DMS153 (cell line): Measurements from ENCODE around the gene BSDC1.
A peak's percentile ranks its signal among the peaks of the same experiment; 100 is the strongest.

Source experiments
- DNase-seq: peaks from one replicate; lab custom pipeline; 2025; lab: John Stamatoyannopoulos, UW

The BSDC1 gene

DNA sequence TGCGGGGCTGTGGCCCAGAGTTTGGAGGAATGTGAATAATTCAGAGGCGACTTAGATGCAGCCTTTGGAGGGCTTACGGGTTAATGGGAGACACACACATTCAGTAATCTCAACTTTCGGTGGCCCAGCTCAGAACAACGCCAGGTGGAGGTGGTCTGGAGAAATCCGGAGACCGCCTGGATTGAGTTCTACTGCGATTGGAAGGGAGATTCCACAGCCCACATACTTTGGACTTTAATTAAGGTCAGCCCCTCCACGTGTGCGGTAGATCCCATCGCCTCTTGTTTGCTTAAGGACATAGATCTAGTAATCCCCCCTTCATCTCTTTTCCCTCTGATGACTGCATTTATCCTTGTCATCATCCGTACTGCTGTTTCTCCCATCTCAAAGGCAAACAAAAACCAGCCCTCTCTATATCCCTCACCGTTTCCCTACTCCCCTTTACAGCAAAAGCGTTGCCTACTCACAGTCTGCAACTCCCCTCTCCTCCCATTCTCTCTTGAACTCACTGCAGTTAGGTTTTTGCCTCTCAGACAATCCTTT is 720 bp upstream of the BSDC1 start:
- DNase-seq, result peak; percentile 33

DNA sequence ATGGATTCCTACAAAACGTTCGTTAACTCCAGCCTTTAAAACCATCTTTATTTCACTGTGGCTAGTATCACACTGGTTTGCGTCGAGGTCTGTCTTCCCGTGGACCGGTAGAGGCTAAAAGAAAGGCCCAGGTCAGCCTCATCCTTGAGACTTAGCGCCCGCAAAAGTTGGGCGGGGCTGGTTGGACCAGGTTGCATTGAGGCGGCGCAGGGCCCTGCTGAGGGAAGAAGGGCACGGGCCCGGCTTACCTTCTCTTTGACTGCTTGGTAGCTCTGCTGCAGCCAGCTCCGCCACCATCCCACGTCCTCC is 455 bp downstream of the BSDC1 start:
- DNase-seq, result no peak

DNA sequence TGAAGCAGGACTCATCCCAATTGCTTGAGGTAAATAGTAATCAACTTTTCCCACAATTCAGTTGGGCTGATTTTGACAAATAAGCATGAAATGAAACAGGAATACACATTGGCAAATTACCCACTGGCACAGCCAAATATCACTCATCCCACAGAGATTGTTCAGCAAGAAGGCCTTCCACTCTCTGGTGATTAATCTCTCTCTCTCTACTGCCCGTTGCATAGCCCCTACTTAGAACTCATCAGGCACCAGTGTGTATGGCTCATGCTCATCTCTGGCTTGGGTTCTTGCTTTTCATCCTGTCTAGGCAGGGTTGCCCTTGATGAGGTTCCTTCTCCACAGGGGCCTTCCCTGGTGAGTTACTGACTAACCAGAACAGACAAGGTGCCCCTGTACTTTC is 1.1 kb downstream of the BSDC1 start:
- DNase-seq, result no peak

DNA sequence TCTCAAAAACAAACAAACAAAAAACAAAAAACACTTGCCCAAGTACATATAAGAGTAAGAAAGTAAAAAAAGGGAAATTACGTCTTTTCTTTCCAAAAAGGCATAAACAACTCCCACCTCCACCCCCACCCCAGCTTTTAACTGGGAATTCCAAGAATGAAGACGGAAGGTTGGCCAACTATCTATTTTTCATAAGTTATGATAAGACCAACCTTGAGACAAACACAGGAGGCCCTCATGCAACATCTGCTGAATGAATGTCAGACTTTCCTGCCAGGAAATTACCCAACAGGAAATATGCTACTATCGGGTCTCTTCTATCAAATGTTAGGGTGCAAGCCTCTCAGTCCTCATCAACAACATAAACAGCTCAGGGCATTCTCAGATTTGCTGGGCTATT is 1.9 kb downstream of the BSDC1 start:
- no peak for DNase-seq

DNA sequence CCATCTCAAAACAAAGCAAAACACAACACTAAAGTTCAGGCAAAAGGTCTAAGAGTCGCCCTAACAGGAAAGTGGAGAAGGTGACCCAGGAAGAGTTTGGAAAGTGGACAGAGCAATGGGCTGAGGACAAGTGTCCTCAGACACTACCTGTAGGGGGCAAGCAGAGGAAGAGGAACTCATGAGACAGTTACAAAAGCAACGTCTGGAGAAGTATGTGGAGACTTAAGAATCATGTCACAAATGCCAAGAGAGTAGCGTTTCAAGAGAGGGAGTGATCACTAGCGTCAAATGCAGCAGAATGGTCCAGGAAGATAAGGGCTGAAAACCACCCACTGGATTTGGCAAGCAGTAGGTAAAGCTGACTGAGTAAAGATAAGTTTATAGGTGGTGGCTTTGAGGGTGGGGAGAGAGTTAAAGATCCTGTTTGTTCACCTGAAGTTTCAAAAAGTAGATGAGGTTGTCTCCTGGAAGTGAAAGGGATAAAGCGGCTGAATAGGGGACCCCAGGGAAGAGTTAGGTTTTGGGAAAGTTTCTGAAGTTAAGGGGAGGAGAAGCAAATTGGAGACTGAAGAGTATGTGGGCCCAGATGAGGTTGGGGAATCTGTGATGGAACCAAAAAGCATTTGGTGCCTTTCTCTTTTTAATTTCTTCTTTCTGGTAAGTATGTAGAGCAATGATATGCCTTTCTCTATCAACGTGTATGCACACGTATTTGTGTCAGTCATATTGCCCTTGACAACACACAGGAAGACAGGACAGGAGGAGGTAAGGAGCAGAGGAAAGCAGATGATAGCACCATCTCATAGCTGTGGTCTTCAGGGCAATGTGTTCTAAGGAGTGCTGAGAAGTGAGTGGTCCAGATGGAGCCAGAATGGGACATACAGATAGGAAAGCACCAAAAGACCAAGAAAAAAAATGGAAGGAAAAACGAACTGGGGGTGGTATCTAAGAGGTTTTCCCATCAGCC is 3.1 kb downstream of the BSDC1 start:
- DNase-seq, result no peak

DNA sequence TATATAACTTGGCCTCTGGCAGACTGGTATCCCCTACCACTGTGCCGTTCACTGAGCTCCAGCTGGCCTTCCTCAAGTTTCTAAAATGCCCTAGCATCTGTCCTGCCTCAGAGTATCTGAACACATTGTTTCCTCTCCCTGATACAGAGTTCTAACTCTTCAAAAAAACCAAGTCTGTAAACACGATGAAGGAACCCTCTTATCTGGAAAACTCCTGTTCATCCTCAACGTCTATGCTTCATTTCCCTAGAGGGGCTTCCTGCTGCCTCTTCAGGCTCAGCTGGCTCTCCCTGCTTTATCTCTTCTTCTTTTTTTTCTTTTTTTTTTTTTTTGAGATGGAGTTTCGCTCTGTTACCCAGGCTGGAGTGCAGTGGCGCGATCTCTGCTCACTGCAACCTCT is 5.6 kb downstream of the BSDC1 start:
- no peak for DNase-seq

DNA sequence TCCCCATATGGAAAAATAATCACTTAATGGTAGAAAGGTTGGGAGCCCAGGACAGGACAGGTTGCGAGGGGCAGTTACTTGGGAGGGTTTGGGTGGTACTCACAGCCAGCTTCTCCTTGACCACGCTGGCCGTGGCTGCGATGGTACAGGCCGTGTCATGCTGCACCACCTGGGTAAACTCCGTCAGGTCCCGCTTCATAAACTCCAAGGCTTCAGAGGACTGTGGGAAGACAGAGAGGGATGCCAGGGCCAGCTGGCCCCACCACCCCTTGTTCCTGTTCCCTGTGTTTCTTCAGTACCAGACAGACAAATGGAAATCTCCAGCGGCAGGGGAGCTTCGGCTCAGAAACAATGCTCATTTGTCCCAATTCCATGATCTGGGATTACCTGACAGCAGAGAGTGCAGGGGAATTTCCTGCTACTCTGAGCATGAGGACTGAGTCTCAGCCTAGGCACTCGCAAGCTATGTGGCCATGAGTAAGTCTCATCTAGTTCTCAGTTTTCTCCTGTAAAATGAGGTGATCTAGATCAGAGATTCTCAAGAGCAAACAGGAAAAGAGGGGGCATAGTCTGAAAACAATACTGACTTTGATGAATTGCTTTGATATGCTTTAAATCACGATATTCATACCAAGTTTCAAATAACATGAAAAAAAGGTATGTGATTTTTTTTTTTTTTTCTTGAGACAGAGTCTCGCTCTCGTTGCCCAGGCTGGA is 7.4 kb downstream of the BSDC1 start:
- DNase-seq, result no peak

DNA sequence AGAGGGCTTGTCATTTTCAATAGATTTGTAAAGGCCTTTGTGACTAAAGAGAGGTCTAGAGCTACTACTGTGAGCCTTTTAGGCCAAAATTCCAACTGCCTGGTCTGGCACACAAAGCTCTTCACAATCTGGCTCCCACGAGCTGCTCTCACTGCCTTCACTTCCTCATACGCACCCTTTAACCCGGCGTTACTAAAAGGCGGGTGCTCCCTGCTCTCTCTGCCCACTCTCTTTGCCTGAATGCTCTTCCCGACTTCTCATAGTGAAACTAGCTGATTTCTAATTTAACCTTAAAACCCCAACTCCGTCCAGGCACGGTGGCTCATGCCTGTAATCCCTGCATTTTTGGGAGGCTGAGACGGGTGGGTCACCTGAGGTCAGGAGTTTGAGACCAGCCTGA is 14.2 kb downstream of the BSDC1 start:
- no peak for DNase-seq

DNA sequence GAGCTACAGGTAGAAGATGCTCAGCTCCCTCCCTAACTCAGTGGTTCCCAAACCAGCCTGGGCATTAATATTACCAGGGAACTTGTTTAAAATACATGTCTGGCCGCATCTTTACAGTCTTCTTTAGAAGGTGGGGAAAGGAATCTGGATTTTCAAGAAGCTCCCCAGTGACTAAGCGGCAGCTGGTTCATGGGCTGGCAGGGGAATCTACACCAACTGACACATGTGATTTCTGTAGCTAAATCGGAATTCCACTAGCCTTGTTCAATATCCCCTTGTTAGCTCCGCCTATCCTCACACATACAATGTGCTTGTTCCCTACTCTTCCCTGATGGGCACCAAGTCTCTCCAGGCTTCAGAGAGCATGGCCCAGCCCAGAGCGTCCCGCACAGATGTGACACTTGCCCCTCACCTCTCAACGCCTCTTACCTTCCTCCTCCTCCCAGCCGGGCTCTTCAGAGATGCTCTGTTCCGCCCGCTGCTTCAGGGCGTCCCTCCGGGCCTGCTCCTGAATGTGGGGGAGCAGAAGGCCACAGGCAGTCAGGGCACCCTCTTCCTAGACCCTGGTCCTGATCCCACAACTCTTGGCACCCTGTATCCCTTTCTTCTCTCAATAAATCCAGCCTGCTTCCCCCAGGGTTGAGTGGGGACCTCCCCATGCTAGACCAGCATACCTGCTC is 16.6 kb downstream of the BSDC1 start:
- DNase-seq, result no peak

DNA sequence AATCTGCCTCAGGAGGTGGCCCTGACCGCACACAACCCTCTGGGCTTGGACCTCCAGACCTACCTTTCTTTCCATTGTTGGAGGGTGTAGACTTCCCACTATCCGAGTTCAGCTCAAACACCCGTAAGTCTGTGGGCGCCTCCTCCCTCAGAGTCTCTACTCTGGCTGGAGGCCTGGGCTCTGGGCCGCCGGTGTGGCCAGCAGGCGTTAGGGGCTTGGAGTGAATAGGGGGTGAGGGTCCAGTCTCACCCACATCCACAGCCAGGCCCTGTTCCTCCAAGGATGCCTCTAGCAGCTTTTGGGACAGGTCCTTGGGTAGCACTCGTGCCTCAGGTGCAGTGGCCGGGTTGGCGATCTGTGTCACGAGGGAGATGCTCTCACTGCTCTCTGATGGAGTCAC is 18.0 kb downstream of the BSDC1 start:
- DNase-seq, result no peak

DNA sequence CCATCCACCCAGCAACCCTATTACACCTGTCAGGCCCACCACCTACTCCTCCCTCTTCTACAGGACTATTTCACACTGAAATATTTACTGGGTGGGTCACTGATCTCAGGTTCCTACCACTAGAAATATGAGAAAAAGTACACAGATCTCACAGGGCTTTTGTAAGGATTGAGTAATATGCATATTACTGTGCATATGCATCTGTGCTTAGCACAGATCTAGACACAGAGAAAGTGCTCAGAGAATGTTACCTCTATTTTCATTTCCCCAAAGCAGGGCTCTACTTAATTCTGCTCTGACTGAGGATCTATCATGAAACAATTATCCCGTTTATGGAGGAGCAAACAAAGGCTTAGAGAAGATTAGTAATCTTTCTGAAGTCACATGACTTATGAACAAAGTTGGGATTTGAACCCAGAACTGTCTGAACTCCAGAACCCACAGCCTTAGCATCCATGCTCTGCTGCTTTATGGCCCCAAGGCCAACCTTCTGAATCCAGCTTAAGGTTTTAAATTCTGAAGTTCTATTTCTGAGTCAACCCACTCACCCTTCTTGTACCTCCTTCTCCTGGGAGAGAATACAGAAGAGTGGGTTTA is 20.1 kb downstream of the BSDC1 start:
- DNase-seq, result no peak

DNA sequence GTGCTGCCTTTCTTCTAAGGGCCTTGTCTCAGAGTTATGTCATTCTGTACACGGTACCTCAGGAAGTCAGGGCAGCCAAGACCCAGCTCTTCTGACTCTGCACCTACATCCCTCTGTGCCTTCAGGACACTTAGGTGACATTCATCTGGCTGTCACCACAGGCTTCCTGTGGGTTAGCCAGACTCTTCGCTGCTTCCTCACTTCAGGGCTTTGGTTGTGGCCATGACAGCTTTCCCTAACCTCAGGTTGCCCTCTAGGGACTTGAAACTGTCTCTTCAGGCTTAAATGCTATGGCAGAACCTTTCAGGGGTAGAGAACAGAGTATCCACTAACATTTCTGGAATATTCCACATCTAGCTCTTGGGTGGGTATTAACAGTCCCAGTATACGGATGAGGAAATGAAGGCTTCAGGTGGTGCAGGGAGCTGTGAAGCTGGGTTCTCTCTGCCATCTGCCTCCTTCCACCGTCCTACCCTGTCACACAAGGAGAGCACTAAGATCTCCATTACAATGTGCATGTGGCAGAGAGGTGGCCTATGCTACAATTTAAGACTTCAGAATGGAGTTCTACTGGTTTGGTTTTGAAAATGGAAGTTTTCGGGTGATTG is 22.0 kb downstream of the BSDC1 start:
- DNase-seq, result no peak

DNA sequence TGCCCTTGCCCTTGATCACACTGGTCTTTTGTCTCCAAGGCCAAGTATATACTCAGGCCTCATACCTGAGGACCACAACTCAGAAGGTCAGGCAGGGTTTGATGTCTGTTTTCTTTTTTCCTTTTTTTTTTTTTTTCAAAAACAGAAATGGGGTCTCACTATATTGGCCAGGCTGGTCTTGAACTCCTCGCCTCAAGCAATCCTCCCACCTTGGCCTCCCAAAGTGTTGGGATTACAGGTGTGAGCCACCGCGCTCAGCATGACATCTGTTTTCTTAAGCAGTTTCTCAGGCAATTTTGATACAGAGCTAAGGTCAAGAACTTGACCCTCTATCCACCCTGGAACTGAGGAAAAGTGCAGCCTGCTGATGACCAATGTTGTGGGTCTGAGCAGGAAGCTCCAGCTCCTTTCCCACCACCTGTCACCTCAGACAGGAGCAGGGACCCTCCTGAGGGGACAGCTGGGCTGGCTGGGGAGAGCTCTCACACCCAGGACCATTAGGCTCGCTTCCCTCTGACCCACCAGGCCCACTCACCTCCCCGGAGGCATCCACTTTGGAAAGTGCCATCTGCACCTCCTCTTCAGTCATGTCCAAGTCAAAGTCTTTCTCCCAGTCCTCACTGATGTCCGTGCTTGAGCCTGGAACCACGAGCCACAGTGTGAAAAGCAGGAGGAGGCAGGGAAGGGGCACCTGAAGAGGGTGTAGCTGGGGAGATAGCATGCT is 26.2 kb downstream of the BSDC1 start:
- DNase-seq, result no peak

DNA sequence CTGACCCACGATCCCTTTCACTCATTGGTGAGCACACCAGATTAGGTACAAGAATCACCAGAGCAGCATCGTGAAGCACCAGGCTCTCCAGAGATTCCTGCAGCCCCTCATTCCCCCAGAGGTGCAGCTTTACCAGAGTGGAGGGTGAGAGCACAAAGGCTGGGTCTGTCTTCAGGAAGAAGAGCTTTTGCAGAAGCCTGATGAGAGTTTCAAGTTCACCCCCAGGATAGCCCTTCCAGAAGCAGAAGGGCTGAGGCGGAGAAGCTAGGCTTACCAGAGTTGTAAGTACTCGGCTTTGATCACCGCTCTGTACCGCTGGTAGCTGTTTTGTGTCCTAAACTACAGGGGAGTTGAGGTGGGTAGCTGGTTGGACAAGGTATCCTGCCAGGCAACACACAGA is 28.8 kb downstream of the BSDC1 start:
- DNase-seq, result no peak

DNA sequence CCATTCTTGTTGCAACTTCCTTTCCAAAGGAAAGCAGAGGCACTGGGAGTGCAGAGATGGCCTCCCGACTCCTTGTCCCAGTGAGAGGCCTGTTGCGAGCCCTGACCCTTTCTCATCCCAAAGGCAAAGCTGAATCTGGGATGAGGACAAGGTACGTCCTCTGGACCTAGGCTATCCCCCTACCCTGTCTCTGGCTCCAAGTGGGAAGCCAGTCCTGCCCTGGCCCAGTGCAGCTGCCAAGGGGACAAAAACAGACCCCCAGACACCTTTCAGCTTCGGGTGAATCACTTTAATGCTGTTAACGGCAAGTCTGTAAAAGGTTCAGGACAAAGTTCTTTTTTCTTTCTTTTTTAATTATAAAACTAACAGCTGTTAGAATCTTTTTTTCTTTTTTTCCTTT is 29.4 kb downstream of the BSDC1 start:
- no peak for DNase-seq

DNA sequence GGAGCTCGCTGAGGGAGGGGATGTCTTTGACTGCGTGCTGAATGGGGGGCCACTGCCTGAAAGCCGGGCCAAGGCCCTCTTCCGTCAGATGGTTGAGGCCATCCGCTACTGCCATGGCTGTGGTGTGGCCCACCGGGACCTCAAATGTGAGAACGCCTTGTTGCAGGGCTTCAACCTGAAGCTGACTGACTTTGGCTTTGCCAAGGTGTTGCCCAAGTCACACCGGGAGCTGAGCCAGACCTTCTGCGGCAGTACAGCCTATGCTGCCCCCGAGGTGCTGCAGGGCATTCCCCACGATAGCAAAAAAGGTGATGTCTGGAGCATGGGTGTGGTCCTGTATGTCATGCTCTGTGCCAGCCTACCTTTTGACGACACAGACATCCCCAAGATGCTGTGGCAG is 30.5 kb downstream of the BSDC1 start:
- DNase-seq, result no peak

DNA sequence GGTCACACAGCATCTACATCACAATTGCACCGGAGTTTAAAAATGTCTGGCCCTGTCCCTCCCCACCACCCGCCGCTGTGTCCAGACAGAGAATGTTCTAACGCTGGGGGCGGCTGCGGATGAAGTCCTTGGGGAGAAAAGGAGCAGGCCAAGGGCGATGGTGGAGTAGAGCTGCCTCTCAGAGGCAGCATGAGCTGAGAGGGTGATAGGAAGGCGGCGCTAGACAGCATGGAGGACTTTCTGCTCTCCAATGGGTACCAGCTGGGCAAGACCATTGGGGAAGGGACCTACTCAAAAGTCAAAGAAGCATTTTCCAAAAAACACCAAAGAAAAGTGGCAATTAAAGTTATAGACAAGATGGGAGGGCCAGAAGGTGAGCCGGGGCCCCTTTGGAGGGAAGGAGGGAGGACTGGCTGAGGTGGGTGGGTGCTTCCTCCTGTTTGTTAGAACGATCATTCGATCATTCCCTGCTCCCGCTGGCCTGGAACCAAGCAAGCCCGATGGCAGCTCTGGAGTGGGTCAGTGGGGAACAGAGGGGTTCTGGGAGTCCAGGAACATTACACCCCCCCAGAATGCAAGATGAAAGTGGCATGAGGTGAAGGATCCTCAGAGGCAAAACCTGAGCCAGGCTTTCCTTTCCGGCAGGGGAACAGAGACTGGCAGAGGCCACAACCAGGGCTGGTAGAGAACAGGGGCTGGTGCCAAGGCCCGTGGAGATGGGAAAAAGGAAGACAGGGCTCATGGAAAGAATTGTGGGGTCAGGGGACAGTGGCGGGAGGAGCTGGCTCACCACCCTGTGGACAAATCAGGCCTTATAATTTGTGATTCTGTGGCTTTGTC is 31.5 kb downstream of the BSDC1 start, which contains the start of the genes FAM229A and TSSK3:
Gene FAM229A, minus strand, starts transcription at position 12 of the 840 bp plus-strand sequence. CDS start 394 bp downstream, outside the sequence.
Gene TSSK3, plus strand, starts transcription at position 66 of the 840 bp plus-strand sequence. Its CDS starts 163 bp downstream, at position 229.
- DNase-seq, result no peak

DNA sequence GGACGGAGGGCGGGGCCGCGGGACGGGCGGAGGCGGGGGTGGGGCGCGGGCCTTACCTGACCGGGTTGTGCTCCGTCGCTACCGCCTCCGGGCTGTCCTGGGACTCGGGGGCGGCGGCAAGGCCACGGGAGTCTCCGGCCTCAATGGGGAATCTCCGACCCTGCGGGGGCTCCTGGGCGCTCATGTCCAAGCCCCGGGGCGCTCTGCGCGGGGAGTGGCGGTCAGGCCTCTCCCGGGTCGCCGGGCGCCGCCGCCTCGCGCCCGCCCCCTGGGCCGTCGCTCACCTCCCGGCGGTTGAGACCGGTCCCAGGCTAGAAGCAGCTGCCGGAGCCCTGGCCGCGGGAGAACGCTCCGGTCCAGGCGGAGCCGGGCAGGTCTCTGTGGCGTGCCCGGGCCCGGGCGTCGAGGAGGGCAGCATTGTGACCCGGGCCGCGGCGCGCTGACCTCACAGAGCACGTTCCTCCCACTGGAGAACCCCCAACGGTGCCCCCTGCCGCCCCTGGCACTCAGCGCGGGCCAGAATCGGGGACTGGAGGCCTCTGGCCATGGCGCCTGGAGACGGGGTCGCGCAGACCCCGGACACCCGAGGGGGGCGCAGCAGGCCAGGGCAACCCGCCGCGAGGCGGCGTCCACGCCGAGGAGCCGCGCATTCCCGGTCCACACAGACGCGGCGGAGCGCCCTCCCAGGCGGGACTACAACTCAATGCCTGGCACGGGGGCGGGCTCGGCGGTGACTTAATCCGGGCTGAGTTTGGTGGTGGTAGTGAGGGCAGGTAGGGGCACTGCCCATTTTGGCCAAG is 32.4 kb downstream of the BSDC1 start:
- DNase-seq, result no peak

DNA sequence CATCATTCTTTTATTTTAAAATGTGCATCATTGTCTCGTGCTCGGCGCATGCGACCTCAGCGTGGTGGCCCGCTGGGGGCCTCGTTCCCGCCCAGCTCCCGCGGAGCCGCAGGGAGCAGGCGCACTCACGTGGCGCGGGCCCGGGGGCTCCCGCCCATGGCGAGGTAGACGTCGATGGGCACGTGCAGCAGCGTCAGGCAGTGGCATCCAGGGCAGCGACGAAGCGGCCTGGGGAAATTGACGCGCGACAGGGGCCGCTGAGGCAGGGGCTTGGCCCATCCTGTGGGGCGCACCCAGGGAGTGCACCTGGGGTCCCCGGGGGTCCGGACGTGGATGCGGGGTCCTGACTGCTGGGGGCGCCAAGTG is 33.0 kb downstream of the BSDC1 start:
- no peak for DNase-seq
